ENCODE results near the gene TMEM81.

DNA sequence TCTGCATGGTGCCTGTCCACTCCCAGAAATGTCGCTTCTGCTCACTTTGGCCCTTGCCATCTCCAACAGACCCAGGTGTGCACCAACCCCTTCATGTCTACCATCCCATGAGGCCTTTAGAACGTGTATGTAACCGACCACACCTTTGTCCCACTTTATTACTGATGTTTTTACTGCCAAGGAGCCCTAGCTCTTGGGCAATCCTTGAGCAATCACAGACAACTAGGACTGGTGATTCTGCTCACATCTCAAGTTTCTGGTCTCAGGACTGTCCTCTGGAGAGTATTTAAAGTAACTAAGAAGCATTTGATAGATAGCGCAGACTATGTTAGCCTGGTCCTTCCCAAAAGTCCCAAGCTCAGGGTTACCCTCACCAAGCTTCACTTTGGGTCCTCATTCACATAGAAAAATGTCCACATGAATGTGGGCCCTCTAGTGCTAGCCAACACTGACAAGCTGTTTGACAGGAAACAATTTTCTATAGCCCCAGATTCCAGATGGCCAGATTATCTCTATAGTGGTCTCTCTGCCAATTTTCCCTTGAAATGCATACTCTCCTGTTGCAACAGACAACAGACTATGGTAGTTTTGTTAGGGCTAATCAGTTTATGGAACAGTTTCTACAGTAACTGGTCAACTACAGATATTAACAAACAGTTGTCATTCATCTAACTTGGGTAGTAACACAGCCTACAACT is 6.9 kb upstream of the TMEM81 start:
- TF ChIP-seq, protein P1, sequence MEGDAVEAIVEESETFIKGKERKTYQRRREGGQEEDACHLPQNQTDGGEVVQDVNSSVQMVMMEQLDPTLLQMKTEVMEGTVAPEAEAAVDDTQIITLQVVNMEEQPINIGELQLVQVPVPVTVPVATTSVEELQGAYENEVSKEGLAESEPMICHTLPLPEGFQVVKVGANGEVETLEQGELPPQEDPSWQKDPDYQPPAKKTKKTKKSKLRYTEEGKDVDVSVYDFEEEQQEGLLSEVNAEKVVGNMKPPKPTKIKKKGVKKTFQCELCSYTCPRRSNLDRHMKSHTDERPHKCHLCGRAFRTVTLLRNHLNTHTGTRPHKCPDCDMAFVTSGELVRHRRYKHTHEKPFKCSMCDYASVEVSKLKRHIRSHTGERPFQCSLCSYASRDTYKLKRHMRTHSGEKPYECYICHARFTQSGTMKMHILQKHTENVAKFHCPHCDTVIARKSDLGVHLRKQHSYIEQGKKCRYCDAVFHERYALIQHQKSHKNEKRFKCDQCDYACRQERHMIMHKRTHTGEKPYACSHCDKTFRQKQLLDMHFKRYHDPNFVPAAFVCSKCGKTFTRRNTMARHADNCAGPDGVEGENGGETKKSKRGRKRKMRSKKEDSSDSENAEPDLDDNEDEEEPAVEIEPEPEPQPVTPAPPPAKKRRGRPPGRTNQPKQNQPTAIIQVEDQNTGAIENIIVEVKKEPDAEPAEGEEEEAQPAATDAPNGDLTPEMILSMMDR (optimal IDR thresholded peaks at IDR 0.05 in 1 of 3, IDR thresholded peaks at IDR 0.05 in 1 of 3, conservative IDR thresholded peaks at IDR 0.05 in 1 of 3; ENCODE audit: extremely low read depth in 1 of 3, insufficient read depth in 2 of 3, low read length in 3 of 3) = no peak
- no peak for TF ChIP-seq EZH2 (IDR thresholded peaks at IDR 0.05; ENCODE audit: low read length)

All from keratinocyte (primary cell).